Thoracic aorta (tissue), 2 donors: ENCODE results near the gene SMU1. TPM values are rescaled to one million over a fixed set of nuclear protein-coding genes. Genes with fewer than 3 reads are reported as not detected.
"Not testable (repeated sequence)": the region's sequence is repeated elsewhere in the genome, so short reads cannot be mapped to it uniquely, and the experiment has no call there.

Experiments
- ATAC-seq: fragments of 150-250 bp; one replicate; pipeline ENCODE4 v1.8.0; 2017; ENCODE audit warnings: low read depth; ENCODE audit not compliant: insufficient number of reproducible peaks, low FRiP score
- DNase-seq: peaks from one replicate; pipeline ENCODE4 v3.0.0-alpha.2; 2020; ENCODE audit warnings: low spot score
- H3K27ac ChIP-seq, 2 donors: fragments of 200-600 bp; sonication (generic); 1 replicate in 1 of 2; 2 replicates in 1 of 2; pipeline ENCODE4 v1.5.1; 2016; ENCODE audit warnings: mild to moderate bottlenecking in 2 of 2, moderate library complexity in 2 of 2
- H3K27me3 ChIP-seq: fragments of 200-600 bp; sonication (generic); replicated peaks from 2 replicates; pipeline ENCODE4 v1.6.0; 2016; ENCODE audit warnings: mild to moderate bottlenecking; ENCODE audit not compliant: insufficient read depth
- H3K36me3 ChIP-seq: fragments of 200-600 bp; sonication (generic); one replicate; pipeline ENCODE4 v1.5.1; 2016
- H3K4me1 ChIP-seq, 2 donors: fragments of 200-600 bp; sonication (generic); 1 replicate in 1 of 2; 2 replicates in 1 of 2; pipeline versions ENCODE4 v1.5.1 to v1.6.0; 2016; ENCODE audit warnings: low read depth in 2 of 2, mild to moderate bottlenecking in 1 of 2; ENCODE audit not compliant: control insufficient read depth in 1 of 2
- H3K4me3 ChIP-seq: fragments of 200-600 bp; sonication (generic); 2 replicates; pipeline ENCODE4 v1.5.1; 2016; ENCODE audit warnings: mild to moderate bottlenecking
- H3K9me3 ChIP-seq: fragments of 200-600 bp; sonication (generic); 2 replicates; pipeline ENCODE4 v1.5.1; 2016
- total RNA-seq, 2 donors: library from RNA; depleted of rRNA; stranded (reverse); fragments of >200 nt; gene quantifications; one replicate each; pipeline versions ENCODE4 v1.1.0 to v1.2.3, GENCODE V29; 2016
- TF ChIP-seq, protein P1 (sequence below): fragments of 200-600 bp; sonication (generic); IDR thresholded peaks from one replicate; pipeline ENCODE4 v1.5.1; 2019; ENCODE audit warnings: antibody characterized with exemption

Gene SMU1
- total RNA-seq, 2 donors from 2014 or later, result 14.9 to 19.0 TPM

DNA sequence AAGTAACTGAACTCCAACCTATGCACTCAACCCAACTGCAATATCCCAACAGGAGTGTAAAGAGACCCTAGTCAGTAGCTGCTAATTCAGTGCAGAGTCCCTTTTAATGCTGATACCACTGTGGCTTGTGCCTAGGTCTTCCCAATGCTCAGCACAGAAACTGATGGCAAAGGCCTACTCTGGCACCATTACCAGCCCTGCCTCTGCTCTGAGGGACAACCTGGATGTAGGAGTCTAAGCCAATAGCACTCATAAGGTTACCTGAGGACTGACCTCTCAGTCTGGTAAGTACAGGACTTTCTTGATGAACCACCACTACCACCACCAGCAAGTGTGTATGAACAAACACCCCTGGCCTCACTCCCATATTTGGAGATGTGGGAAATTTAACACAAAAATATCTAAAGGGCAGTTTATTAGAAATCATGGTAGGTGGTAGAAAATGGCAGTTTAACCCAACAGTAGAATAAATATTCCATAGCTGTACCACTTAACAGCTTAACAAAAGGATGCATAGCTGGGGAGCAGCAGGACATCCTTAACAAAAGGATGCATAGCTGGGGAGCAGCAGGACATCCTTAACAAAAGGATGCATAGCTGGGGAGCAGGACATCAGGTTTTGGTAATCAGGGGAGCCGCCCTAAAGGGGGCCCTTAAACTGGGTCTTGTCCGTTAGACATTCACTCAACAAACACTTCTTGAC, 62.4 kb downstream of the SMU1 start:
- TF ChIP-seq, protein P1, sequence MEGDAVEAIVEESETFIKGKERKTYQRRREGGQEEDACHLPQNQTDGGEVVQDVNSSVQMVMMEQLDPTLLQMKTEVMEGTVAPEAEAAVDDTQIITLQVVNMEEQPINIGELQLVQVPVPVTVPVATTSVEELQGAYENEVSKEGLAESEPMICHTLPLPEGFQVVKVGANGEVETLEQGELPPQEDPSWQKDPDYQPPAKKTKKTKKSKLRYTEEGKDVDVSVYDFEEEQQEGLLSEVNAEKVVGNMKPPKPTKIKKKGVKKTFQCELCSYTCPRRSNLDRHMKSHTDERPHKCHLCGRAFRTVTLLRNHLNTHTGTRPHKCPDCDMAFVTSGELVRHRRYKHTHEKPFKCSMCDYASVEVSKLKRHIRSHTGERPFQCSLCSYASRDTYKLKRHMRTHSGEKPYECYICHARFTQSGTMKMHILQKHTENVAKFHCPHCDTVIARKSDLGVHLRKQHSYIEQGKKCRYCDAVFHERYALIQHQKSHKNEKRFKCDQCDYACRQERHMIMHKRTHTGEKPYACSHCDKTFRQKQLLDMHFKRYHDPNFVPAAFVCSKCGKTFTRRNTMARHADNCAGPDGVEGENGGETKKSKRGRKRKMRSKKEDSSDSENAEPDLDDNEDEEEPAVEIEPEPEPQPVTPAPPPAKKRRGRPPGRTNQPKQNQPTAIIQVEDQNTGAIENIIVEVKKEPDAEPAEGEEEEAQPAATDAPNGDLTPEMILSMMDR, result no peak
- H3K27ac ChIP-seq, result no peak overlapping the region
- H3K36me3 ChIP-seq, result no peaks in the 10 kb centered on the region
- H3K9me3 ChIP-seq, result no peaks in the 10 kb centered on the region
- ATAC-seq, result no peak
- no peaks in the 10 kb centered on the region for H3K4me1 ChIP-seq
- H3K27me3 ChIP-seq, result no peaks in the 10 kb centered on the region
- DNase-seq, result no peak
- no peak overlapping the region for H3K4me3 ChIP-seq

DNA sequence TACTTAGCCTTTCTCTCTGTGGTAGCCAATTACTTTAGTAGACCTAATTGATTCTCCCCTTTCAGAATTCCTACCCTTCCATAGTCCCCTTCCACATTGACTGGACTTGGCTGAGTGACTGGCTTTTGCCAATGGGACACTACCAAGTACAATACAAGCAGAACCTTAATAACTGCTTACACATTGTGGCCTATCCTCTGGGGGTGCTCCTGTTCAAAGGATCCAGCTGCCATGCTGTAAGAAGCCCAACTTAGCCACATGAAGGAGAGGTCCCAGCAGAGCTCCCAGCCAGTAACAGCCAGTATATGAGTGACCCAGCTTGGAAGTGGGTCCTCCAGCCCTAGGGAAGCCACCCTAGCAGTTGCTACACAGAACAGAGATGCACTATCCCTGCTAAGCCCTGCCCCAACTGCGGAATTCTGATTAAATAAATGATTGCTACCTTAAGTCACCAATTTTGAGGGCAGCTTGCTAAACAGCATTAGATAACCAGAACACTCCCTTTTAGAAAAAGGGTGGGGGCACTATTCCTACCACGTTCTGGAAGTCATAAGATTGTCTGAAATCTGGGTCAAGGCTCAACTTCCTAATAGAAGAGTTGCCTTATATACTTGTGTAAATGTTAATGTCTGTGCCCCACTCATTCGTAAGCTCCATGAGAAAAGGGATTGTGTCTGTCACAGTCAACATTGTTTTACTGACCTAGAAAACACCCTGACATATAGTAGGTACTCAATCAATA, 64.0 kb downstream of the SMU1 start:
- H3K4me1 ChIP-seq, result no peaks in the 10 kb centered on the region
- no peaks in the 10 kb centered on the region for H3K27me3 ChIP-seq
- no peak overlapping the region for H3K27ac ChIP-seq
- TF ChIP-seq, protein P1, result no peak
- no peak overlapping the region for H3K4me3 ChIP-seq
- no peaks in the 10 kb centered on the region for H3K9me3 ChIP-seq
- H3K36me3 ChIP-seq, result no peaks in the 10 kb centered on the region
- no peak for DNase-seq
- ATAC-seq, result no peak

DNA sequence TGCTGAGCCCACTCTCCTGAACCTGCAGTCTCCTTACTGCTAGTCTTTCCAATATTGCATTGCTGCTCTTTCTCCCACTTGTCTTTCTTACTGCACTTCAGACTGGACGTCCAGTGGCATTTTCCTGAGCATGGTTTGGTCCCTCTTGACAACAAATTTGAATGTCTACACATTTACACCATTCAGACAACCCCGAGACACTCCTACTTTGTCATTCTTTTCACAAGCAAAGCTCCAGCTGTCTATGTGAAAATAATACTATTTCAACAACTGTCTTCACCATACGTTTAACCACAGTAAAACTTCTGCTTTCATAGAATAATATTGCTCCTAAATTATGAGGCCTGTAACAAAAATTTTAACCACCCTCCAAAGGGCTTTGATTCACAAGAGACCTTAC, 64.6 kb downstream of the SMU1 start:
- no peaks in the 10 kb centered on the region for H3K9me3 ChIP-seq
- TF ChIP-seq, protein P1, result no peak
- no peaks in the 10 kb centered on the region for H3K27me3 ChIP-seq
- no peak for DNase-seq
- H3K27ac ChIP-seq, result no peak overlapping the region
- H3K4me1 ChIP-seq, result no peaks in the 10 kb centered on the region
- ATAC-seq, result no peak
- H3K4me3 ChIP-seq, result no peak overlapping the region
- H3K36me3 ChIP-seq, result no peaks in the 10 kb centered on the region

DNA sequence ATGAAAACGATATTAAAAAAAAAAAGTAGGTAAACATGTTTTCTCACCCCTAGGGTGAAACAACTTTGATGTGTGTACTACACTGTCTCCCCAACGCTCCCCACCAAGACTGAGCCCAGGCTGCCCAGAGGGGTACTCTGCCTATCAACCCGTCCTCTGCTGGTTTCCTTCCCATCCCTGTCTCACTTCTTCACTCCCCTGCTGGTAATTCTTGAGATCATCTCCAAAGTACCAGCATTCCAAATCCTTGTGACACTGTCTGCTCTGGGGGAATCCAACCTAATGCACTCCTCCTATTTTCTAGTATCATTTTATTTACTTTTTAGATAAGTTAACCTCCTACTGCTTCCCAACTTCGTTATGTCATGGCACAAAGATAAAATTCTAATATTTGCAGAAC, 68.7 kb downstream of the SMU1 start:
- Histone ChIP-seq H3K27ac (no peak overlapping the region), H3K4me3 (no peak overlapping the region), H3K4me1 (no peaks in the 10 kb centered on the region), H3K27me3 (no peaks in the 10 kb centered on the region), H3K36me3 (no peaks in the 10 kb centered on the region), H3K9me3 (no peaks in the 10 kb centered on the region)
- ATAC-seq (no peak), DNase-seq (no peak)
- TF ChIP-seq, protein P1, result no peak

DNA sequence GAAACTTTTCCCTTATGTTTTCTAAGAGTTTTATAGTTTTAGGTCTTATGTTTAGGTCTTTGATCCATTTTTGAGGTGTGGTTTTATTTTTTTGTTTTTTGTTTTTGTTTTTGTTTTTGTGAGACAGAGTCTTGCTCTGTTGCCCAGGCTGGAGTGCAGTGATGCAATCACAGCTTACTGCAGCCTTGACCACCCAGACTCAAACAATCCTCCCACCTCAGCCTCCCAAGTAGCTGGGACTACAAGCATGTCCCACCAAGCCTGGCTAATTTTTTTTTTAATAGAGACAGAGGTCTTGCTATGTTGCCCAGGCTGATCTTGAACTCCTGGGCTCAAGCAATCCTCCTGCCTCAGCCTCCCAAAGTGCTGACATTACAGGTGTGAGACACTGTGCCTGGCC, 71.1 kb downstream of the SMU1 start:
- not testable (repeated sequence) for ATAC-seq, H3K4me1 ChIP-seq, H3K36me3 ChIP-seq, H3K27me3 ChIP-seq, H3K27ac ChIP-seq, H3K4me3 ChIP-seq, DNase-seq, H3K9me3 ChIP-seq

DNA sequence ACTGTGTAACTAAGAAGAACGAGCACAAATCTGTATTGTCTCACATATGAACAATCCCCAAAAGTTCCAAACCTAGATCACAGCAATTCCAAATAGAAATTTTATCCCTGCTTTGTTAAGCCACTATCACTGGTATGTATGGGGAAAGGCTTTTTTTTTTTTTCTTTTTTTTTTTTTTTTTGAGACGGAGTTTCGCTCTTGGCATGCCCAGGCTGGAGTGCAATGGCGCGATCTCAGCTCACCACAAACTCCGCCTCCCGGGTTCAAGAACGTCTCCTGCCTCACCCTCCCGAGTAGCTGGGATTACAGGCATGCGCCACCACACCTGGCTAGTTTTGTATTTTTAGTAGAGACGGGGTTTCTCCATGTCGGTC, 75.8 kb downstream of the SMU1 start:
- Histone ChIP-seq H3K4me3 (peak overlapping the region; percentile 86), H3K27ac (peak overlapping the region; percentile 85 to 93), H3K36me3 (peaks cover 12% of the 10 kb centered on the region), H3K4me1 (peaks cover 0 to 14% of the 10 kb centered on the region in 2 donors)
- H3K9me3 ChIP-seq, ATAC-seq, DNase-seq, H3K27me3 ChIP-seq: not testable (repeated sequence)
